NCI-H2227 treated with DMSO at 0.1 percent for 48 hours (cell line): ENCODE measurements around the gene ALG12.
A peak's percentile ranks its signal among the peaks of the same experiment; 100 is the strongest.
"Not testable (repeated sequence)": the region's sequence is repeated elsewhere in the genome, so short reads cannot be mapped to it uniquely, and the experiment has no call there.

Experiments used
- DNase-seq: peaks from one replicate; lab custom pipeline; 2025; lab: John Stamatoyannopoulos, UW

The ALG12 gene

DNA sequence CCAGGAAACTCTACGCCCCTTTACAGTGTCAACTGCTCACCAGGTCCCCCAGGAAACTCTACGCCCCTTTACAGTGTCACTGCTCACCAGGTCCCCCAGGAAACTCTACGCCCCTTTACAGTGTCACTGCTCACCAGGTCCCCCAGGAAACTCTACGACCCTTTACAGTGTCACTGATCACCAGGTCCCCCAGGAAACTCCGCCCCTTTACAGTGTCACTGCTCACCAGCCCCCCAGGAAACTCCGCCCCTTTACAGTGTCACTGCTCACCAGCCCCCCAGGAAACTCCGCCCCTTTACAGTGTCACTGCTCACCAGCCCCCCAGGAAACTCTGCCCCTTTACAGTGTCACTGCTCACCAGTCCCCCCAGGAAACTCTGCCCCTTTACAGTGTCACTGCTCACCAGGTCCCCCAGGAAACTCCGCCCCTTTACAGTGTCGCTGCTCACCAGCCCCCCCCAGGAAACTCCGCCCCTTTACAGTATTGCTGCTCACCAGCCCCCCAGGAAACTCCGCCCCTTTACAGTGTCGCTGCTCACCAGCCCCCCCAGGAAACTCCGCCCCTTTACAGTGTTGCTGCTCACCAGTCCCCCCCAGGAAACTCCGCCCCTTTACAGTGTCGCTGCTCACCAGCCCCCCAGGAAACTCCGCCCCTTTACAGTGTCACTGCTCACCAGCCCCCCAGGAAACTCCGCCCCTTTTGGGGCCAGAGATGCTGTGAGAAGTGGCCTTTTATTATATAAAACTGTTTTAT lies 27.0 kb upstream of the ALG12 start:
- DNase-seq = not testable (repeated sequence)

DNA sequence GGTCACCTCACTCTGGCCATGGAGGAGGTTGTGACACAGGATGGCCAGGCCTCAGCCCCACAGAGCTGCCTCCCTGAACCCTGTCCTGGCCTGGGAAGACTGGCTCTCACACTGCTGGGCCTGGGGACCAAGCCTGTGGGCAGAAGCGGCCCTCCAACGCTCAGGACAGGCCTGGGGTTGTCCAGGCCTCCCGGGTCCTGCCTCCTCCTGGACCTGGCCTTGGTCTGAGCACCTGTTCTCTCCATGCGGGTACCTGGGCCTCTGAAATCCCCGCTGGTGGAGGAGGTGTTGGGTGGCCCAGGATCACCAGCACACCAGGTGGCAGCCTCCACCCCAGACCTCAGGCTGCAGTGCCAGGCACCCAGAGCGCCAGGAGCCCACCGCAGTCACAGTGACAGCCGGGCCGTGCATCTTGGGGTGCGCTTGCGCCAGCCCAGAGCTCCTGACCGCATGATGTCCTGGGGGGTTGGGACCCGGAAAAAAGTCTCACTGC lies 26.2 kb upstream of the ALG12 start:
- DNase-seq = no peak

DNA sequence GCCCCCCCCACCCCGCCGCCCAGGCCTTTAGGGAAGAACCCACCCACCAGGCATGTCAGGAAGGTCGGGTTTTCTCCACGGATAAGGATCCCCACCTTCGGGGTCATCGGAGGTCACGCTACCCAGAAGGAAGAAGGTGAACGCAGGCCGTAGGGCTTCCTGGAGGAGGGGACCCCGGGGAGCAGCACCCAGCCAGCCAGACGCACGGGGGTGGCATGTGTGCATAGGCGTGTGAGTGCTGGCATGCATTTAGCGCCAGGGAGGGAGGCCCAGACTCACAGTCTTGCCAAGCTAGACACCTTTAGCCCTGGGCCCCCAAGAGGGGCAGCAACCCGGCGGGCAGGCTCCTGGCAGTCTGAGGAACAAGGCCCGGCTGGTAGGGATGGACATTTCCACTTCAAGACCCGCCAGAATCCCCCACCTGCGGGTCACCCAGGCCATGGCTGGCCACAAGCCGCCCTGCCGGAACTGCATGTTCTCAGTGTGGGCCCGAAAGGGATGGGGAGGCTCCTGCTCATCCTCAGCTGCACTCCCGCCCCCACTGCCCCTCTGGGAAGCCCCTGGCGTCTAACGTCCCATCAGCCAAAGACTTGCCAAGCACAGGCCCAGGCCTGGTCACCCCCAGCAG lies 25.6 kb upstream of the ALG12 start:
- no peak for DNase-seq

DNA sequence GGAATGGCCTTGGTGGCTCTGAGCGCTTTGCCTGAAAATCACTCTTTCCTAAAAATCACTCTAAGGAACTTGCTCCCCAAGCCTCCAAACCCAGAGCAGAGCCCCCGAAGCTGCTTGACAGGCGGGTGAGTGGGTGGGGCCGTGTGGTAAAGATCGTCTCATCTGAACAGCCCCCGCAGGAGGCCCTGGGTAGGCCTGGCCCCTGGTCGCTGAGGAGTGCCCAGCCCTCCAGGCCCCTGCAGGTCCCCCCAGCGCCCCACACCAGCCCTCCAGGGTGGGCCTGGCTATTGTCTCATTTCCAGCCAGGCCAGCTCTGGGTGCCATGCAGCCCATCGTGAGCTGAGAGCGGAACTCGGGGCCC lies 25.1 kb upstream of the ALG12 start:
- no peak for DNase-seq

DNA sequence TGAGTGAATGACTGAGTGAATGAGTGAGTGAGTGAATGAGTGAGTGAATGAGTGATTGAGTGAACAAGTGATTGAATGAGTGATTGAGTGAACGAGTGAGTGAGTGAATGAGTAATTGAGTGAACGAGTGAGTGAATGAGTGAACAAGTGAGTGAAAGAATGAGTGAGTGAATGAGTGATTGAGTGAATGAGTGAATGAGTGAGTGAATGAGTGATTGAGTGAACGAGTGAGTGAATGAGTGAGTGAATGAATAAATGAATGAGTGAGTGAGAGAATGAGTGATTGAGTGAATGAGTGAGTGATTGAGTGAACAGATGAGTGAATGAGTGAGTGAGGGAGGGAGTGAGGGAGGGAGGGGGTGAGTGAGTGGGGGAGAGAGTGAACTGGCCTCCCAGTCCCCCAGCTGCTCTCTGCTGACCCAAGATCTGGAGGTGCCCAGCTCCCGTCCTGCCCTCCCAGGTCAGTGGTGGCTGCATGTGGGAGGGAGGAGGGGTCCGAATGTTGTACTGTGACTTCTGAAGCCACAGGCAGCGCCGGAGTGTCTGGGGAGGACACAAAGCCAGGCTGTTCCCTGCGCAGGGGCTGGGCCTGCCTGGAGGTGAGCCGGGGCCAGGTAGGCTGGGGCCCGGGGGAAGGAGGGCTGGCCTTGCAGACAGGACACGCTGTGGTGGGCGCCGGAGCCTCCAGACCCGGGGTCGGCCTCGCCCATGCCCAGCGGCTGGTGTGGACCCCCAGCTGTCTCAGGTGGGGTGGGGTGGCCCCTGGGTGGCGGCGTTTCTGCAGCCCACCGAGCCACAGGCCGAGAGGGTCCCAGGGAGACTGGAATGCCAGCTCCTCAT lies 24.5 kb upstream of the ALG12 start:
- no peak for DNase-seq

DNA sequence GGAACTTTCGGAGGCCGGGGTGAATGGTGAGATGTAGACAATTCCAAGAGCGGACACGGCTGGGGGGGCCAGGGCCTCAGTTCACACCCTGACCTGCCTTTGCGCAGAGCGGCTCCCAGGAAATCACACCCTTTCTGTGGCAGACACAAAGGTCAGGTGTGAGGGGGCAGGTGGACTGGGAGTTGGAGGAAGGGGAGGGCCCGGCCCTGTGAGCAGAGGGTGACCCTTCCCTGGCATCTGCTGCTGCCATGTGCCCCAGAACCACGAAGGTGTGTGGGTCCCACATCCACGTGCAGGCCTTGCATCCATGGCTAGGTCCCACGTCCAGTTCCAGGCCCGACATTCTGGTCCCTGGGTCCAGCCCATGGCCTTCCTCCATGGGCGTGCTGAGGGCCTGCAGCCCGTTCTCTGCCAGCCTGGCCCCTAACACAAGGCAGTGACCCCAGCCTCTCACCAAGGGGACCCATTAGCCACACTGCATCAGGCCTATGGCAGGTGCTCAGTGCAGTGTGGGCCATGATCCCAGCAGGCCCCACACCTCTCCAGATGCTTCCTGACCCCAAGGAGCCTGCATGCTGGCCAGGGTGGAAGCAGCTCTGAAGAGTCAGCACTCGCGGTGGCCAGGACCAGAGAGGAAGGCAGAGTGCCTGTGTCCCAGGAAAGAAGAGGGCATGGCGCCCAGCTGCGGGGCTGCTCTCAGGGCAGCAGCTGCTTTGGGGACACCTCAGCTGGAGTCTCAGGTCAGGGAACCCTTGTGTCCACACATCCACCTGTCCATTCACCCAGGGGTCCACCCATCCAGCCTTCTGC lies 23.5 kb upstream of the ALG12 start:
- no peak for DNase-seq

DNA sequence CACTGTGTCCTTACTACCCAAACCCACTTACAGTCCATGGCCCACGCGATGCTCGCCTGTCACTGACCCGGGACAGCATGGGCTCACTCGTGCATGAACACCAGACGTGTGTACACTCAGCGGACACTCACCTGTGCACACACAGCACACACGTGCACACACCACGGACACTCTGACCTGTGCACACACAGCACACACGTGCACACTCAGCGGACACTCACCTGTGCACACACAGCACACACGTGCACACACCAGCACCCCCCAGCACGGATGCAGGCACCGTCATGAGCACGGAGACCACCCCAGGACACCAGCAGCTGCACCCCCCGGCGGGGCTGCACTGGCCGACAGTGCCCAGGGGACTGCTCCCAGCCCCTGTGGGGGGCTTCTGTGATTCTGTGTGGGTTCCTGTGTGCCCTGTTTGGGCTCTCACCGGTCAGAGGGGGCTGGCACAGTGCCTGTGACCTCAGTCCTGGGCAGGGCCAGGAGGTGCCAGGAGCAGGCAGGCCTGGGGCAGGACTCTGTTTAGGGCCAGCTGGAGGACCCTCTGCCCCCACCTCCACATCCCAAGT lies 20.4 kb upstream of the ALG12 start:
- no peak for DNase-seq

DNA sequence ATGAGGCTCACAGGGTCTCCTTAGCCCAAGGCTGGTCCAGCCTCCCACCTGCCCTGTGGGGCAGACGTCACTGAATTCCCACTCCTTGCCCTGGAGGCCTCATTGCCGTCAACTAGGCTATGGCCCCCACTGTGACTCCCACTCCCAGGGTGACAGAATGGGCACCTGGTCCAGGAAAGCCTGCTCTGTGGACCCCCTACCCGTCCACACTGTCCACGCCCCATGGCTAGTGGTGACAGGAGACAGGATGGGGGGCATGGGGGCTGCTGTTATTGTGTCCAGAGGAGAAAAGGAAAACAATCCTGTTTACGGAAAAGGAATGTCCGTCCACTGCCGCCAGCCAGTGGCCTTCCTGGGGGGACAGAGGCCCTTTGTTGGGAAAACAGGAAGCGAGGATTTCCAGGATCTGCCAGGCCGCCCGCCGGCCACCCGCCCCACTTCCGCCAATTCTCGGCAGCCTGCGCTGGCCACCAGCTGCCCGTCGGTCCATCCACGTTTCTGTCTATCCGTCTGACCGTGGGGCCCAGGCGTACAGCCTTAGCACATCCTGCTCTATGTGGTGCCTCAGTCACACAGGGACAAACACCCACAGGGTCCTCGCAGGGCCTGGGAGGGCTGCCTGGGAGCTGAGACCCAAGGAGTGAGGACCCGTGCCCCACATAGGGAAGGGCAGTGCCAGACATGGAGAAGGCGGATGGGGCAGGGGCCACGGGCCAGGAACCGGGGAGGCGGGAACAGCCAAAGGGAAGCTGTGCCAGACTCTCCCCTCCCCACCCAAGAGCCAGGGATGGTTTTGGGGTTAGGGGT lies 19.7 kb upstream of the ALG12 start:
- no peak for DNase-seq

DNA sequence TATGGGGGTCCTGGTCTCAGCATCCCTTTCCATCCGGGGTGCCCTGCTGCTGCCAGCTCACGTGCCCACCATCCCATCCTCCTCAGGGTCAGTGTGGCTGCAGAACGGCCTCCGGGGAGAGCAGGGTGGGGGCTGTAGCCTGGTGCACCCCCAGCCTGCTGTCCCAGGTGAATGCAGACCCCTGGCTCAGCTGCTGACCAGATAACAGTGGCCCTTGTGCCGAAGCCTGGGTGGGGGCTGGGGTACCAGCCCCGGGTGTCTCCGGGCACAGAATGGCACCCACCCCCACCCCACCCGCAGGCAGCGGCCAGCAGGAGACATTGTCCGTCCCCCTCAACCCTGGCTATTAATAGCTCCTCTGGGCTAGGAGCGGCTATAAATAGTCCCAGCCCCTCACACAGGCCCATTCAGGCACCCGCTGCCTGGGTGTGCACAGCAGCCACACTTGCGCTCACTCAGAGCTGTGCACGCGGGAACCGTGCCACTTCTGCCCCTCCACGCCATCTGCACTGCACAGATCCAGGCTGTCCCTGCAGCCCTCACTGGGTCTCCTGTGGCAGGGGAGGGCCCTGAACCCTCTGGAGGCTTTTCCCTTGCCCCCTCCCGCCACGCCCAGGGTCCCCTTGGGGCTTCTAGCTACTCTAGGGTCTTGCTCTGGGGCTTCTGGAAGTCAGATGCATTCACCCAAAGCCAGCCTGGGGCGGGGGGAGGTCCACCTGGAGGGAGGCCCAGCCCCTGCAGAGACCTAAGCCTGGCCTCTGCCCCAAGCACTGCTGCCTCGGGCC lies 18.9 kb upstream of the ALG12 start:
- no peak for DNase-seq

DNA sequence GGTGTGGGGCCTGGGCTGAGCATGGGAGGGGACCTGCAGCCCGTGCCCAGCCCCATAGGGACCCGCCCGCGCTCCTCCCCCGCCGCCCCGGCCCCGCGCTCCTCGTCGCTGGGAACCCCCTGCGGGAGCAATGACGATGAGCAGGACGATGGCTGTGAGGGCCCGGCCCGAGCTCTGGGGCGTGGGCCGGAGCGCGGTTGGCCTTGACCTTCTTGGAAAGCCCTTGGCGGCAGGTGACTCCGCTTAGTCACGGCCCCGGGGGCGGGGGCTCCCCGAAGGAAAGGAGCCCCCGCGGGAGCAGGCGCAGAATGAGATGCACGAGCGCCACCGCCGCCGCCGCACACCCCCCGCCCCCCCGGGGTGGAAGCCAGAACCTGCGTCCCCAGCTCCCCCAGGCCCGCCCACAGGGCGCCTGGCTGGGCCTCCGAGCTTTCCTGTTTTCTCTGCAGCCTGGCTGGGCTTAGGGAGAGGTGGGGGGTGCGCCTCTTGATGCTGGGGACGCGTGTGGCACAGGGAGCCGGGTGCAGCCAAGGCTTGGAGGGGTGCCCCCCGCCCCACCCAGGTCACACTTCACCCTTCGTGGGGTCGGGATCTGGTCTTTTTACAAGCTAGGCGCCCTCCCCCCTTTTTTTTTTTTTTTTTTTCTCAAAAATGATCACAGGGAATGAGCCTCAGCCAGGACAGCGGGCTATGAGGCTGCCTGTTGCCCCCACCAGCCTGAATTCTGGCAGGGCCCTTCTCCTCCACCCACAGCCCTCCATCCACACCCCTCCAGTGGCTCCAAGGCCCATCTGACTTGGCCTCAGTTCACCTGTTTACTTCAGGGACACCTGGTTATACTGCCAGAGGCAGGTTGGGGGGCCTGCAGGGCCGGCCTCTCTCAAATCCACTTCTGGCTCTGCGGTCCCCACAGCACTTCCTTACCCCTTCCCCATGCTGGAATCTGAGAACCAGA lies 18.1 kb upstream of the ALG12 start:
- DNase-seq = no peak

DNA sequence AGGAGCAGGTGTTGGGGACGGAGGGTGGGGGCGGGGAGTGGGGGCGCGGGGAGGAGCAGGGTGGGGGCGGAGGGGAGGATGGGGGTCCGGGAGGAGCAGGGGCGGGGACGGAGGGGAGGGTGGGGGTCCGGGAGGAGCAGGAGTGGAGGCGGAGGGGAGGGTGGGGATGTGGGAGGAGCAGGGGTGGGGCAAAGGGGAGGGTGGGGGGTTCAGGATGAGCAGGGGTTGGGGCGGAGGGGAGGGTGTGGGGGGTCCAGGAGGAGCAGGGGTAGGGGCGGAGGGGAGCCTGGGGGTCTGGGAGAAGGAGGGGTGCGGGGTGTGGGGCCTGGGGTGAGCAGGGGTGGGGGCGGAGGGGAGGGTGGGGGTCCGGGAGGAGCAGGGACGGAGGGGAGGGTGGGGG lies 17.3 kb upstream of the ALG12 start:
- DNase-seq = no peak

DNA sequence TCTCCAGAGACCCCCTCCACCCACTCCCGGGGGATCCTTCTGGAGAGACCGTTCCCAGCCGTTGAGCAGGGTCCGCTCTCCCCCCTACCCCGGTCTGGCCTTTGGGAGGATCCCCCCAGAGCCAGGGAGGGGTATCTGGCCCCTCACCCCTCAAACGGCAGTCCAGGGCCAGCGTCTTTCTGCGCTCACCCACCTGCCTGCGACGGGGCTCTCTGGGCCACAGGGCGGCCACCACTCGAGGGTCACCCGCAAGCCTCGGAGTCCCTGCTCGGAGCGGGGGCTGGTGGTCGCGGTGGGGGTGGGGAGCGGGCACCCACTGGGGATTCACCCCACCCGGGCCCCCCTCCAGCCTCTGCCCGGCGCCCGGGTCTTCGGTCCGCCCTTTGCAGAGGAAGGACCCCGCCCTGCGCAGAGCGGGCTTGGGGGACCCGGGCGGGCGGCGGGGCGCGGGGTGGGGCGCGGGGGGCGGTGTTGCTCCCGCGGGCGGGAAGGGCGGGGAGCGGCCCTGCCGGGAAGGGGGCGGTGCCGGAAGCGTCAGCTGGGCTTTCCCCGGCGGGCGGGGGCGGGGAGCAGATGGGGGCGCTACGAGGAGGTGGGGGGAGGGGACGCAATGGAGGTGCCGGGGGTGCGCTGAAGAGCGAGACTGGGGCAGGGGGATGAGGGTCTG lies 16.8 kb upstream of the ALG12 start:
- peak; percentile 31 for DNase-seq

DNA sequence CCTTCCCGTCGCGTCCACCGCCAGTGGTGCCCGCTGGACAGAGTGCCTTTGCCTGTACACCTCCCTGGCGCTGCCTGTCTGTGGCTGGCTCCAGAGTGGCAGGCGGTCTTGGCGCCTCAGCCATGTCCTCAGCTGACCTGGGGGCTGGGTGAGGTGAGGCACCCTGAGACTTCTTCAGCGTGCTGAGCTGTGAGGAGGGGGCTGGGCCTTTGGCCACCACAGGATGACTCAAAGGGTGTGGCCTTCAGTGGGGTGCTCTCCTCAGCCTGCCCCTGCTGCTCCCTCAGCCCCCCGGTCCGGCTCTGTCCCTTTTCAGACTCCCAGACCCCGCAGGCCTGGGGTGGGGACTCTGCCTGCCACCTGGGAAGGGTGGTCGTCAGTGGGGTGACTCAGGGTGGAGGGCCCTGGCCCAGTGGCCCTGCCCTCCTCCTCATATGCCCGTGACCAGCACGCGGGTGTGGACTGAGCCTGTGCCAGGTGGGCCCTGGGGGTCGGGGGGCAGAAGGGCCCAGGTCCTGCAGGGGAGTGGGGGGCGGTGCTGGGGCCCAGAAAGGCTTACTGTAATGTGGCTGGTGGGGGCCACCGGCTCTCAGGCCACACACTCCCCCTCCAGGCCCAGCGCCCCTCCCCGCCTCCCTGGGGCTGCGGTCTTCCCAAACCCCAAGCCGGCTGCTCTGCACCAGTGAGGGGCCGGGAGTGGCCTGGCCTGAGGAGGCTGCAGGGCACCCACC lies 16.1 kb upstream of the ALG12 start:
- no peak for DNase-seq

DNA sequence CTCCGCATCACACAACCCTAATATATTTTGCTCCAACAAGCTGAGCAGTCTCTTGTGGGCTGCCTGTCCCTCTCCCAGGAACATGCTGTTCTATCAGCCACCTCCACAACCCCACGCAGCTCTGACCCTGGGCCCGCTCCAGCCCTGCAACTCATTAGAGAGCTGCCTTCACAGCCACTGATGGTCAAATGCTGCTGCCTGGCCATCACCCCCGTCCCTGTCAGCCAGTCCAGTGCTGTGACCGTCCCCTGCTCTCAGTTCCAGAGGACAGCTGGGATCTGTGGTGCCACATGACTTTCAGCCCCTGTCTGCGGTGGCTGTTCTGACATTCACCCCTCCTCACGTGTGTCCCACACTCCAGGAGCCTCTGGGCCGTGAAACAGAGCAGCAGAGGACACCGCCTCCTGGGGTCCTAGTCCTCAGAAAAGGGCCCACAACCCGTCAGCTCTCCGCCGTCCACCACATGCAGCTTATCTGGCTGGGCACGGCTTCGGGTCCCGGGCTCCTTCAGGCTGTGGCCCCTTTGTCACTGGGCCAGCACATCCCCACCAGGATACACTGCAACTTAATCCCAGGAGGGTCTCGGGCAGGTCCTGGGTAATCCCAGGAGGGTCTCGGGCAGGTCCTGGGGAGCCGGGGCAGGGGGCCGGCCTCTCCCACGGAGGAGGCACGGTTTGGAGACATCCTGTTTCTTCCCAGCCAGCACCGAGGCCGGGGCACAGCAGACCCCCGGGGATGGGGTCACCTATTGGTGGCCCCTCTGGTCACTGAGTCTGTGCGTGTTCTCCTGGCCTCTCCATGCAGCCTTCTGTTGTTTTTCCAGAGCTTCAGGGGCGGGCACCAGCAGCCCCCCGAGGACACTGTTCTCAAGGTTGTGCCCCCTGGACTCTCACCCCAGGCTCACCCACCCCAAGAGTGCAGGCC lies 15.3 kb upstream of the ALG12 start:
- DNase-seq = no peak

DNA sequence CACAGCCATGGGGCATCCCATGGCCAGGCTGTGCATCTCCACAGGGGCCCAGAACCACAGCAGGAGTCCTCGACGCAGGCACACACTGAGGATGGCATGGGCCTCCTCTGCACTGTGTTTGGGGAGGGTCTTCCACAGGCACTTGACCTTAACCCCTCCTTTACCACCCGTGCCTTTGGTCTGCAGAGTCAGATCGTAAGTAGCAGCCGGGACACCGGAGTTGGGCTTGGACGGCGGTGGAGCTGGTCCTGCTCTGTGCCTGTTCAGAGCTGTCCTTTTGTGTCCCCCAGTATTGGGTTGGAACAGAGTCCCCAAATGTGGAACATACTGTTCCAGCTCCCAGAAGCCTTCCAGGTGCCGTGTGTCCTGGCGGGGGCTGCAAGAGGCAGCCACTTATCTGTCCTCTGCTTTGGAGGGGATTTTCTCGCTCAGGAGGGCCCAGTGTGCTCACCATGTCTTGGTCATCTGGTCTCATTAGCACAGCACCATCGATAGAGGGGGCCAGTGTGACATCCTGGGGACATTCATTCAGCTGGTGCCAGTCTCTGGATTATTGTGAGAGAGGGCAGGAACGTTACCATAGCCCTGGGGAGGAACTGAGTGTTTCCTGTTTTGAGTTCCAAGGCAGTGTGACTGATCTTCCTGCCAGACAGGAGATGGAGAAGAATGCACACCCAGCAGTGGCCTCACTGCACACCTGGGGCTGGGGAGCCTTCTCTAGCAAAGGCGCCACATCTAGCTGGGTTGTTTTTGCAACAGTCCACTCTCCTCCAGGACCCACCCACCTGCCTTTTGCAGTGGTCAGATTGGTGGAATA lies 12.6 kb upstream of the ALG12 start:
- no peak for DNase-seq
